Progenitor cell of endocrine pancreas (in vitro differentiated cells): ENCODE data around the gene NPPB. TPM values are rescaled to one million over a fixed set of nuclear protein-coding genes. Genes with fewer than 3 reads are reported as not detected.

Source experiments
- DNase-seq: peaks from one replicate; pipeline ENCODE4 v3.0.0; 2021; ENCODE audit warnings: low spot score; ENCODE audit not compliant: unreplicated experiment
- H3K27ac Mint-ChIP-seq: 2 replicates; pipeline ENCODE4 v1.8.0; 2021; ENCODE audit warnings: mild to moderate bottlenecking, moderate library complexity, mixed read lengths
- H3K27me3 Mint-ChIP-seq: 2 replicates; pipeline ENCODE4 v1.8.0; 2021; ENCODE audit warnings: mixed read lengths
- H3K36me3 Mint-ChIP-seq: 2 replicates; pipeline ENCODE4 v1.8.0; 2022; ENCODE audit warnings: mixed read lengths; ENCODE audit not compliant: insufficient read depth
- H3K4me1 Mint-ChIP-seq: 2 replicates; pipeline ENCODE4 v1.8.0; 2021; ENCODE audit warnings: low read depth, mixed read lengths
- H3K4me3 Mint-ChIP-seq: 2 replicates; pipeline ENCODE4 v1.8.0; 2021; ENCODE audit warnings: low read depth, mild to moderate bottlenecking, moderate library complexity, mixed read lengths
- H3K9me3 Mint-ChIP-seq: 2 replicates; pipeline ENCODE4 v1.8.0; 2021; ENCODE audit warnings: low read depth, mixed read lengths
- CTCF ChIP-seq: fragments of 200-600 bp; sonication (generic); IDR thresholded peaks from one replicate; pipeline ENCODE4 v1.5.0; 2021; ENCODE audit warnings: antibody characterized with exemption, mild to moderate bottlenecking; ENCODE audit not compliant: unreplicated experiment
- total RNA-seq: library from RNA; stranded (reverse); gene quantifications from 2 replicates; pipeline ENCODE4 v1.2.1, GENCODE V29; 2021

NPPB gene
- total RNA-seq, 1 donor from 2014 or later, result 5.3 TPM

- no peaks in the 10 kb centered on the region for H3K9me3 Mint-ChIP-seq
- H3K27me3 Mint-ChIP-seq, result no peaks in the 10 kb centered on the region
- peak; percentile 63 for DNase-seq
- H3K27ac Mint-ChIP-seq, result no peak overlapping the region
- H3K4me3 Mint-ChIP-seq, result no peak overlapping the region
- peak; percentile 97 for TF ChIP-seq CTCF
- H3K4me1 Mint-ChIP-seq, result no peaks in the 10 kb centered on the region
- H3K36me3 Mint-ChIP-seq, result peaks cover 25% of the 10 kb centered on the region
Observed at GRCh38 chr1:11838349-11839272, 20.1 kb downstream of the NPPB start.

- H3K4me1 Mint-ChIP-seq, result no peaks in the 10 kb centered on the region
- no peak overlapping the region for H3K27ac Mint-ChIP-seq
- H3K27me3 Mint-ChIP-seq, result no peaks in the 10 kb centered on the region
- peaks cover 22% of the 10 kb centered on the region for H3K36me3 Mint-ChIP-seq
- TF ChIP-seq CTCF, result no peak
- DNase-seq, result no peak
- H3K4me3 Mint-ChIP-seq, result no peak overlapping the region
- no peaks in the 10 kb centered on the region for H3K9me3 Mint-ChIP-seq
Observed at GRCh38 chr1:11837767-11838348, 20.9 kb downstream of the NPPB start.

GRCh38 chr1:11836955-11837766 is 21.6 kb downstream of the NPPB start:
- H3K4me1 Mint-ChIP-seq, result no peaks in the 10 kb centered on the region
- H3K27ac Mint-ChIP-seq, result no peak overlapping the region
- no peaks in the 10 kb centered on the region for H3K9me3 Mint-ChIP-seq
- no peak for DNase-seq
- no peaks in the 10 kb centered on the region for H3K27me3 Mint-ChIP-seq
- peaks cover 21% of the 10 kb centered on the region for H3K36me3 Mint-ChIP-seq
- H3K4me3 Mint-ChIP-seq, result no peak overlapping the region
- TF ChIP-seq CTCF, result no peak

- no peak for TF ChIP-seq CTCF
- no peak for DNase-seq
- no peaks in the 10 kb centered on the region for H3K4me1 Mint-ChIP-seq
- no peaks in the 10 kb centered on the region for H3K27me3 Mint-ChIP-seq
- H3K4me3 Mint-ChIP-seq, result no peak overlapping the region
- H3K9me3 Mint-ChIP-seq, result no peaks in the 10 kb centered on the region
- no peak overlapping the region for H3K27ac Mint-ChIP-seq
- peaks cover 15% of the 10 kb centered on the region for H3K36me3 Mint-ChIP-seq
Observed at GRCh38 chr1:11835441-11836225, 23.1 kb downstream of the NPPB start.

GRCh38 chr1:11833900-11834299 is 24.8 kb downstream of the NPPB start:
- Mint-ChIP-seq H3K27ac (no peak overlapping the region), H3K4me1 (no peaks in the 10 kb centered on the region), H3K36me3 (peaks cover 17% of the 10 kb centered on the region), H3K4me3 (no peak overlapping the region), H3K27me3 (no peaks in the 10 kb centered on the region), H3K9me3 (no peaks in the 10 kb centered on the region)
- DNase-seq, result no peak
- no peak for TF ChIP-seq CTCF
